GM23248 (cell line): Measurements from ENCODE around the gene TSHR.

ENCODE experiments used
- EZH2 ChIP-seq: fragments of 200-600 bp; sonication (generic); IDR thresholded peaks from 2 replicates; pipeline ENCODE4 v1.6.1; 2018; ENCODE audit warnings: antibody characterized with exemption, mild to moderate bottlenecking; ENCODE audit not compliant: insufficient read depth, poor library complexity, severe bottlenecking
- EZH2phosphoT487 ChIP-seq: fragments of 200-600 bp; sonication (generic); IDR thresholded peaks from 2 replicates; pipeline ENCODE4 v1.6.1; 2018; ENCODE audit warnings: antibody characterized with exemption, moderate library complexity, mild to moderate bottlenecking, low read depth; ENCODE audit not compliant: insufficient read depth

DNA sequence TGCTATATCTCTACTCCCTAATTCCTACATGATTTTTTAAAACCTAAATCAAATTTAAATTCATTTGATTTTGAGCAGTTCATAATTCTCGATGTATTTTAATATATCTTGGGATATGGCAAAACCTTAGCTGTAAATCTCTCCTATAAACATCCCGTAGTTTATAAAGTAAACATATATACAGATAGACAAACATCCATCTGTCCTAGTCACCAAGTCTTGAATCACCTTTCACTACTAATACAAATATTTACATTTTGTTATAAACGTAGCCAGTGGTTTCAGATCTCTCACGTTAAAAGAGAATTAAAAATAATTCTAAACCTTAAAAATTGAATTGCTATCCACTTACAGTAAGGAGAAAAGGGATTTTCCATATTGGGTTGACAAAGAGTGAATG, 107.0 kb downstream of the TSHR start:
- TF ChIP-seq EZH2 (no peak), EZH2phosphoT487 (no peak)
